D721Med (cell line): ENCODE data around the gene CFAP77.

Experiments
- DNase-seq: peaks from one replicate; pipeline ENCODE4 v3.0.0; 2011; ENCODE audit warnings: low spot score; ENCODE audit not compliant: insufficient read length
- FAIRE-seq: peaks from 2 replicates; lab custom pipeline; 2011; peaks lifted over from hg19 to GRCh38; lab: Jason Lieb, UNC
- CTCF ChIP-seq: IDR thresholded peaks from 2 replicates; pipeline ENCODE4 v1.5.1; 2012; ENCODE audit warnings: mild to moderate bottlenecking, control low read depth; ENCODE audit not compliant: insufficient read depth; ENCODE audit errors: missing control alignments

Gene CFAP77

GRCh38 chr9:132546148-132547051, 136.4 kb downstream of the CFAP77 start:
- no peak for FAIRE-seq
- DNase-seq, result peak; percentile 83
- peak; percentile 36 for TF ChIP-seq CTCF

- DNase-seq, result no peak
- no peak for FAIRE-seq
- no peak for TF ChIP-seq CTCF
These were observed 137.0 kb downstream of the CFAP77 start for GRCh38 chr9:132547052-132547431.

- TF ChIP-seq CTCF, result no peak
- DNase-seq (no peak), FAIRE-seq (no peak)
These were observed 137.4 kb downstream of the CFAP77 start for GRCh38 chr9:132547436-132547835.

GRCh38 chr9:132547976-132548730, 138.1 kb downstream of the CFAP77 start:
- FAIRE-seq (no peak), DNase-seq (no peak)
- no peak for TF ChIP-seq CTCF

- FAIRE-seq, result no peak
- TF ChIP-seq CTCF, result no peak
- DNase-seq, result no peak
These were observed 139.0 kb downstream of the CFAP77 start for GRCh38 chr9:132548751-132549640.

GRCh38 chr9:132551556-132551955, 141.5 kb downstream of the CFAP77 start:
- TF ChIP-seq CTCF, result no peak
- DNase-seq (no peak), FAIRE-seq (no peak)
